Measurements from ENCODE around the gene UBL7.

The UBL7 gene

GRCh38 chr15:74403991-74404563, 56.9 kb downstream of the UBL7 start:
- no peak for DNase-seq

GRCh38 chr15:74403588-74403919, 57.4 kb downstream of the UBL7 start:
- no peak for DNase-seq

- DNase-seq: no peak
Observed at GRCh38 chr15:74402873-74403587, 57.9 kb downstream of the UBL7 start.

GRCh38 chr15:74402337-74402841, 58.6 kb downstream of the UBL7 start:
- DNase-seq: no peak

GRCh38 chr15:74400915-74401757, 59.8 kb downstream of the UBL7 start:
- DNase-seq: no peak

GRCh38 chr15:74400313-74400860, 60.6 kb downstream of the UBL7 start:
- no peak for DNase-seq

GRCh38 chr15:74399511-74400312, 61.2 kb downstream of the UBL7 start:
- DNase-seq: no peak

GRCh38 chr15:74399100-74399499, 61.9 kb downstream of the UBL7 start:
- DNase-seq: no peak

- no peak for DNase-seq
Observed at GRCh38 chr15:74398183-74398582, 62.8 kb downstream of the UBL7 start.

- no peak for DNase-seq
Observed at GRCh38 chr15:74397239-74398068, 63.5 kb downstream of the UBL7 start.

GRCh38 chr15:74396445-74397238, 64.3 kb downstream of the UBL7 start:
- DNase-seq: no peak

GRCh38 chr15:74396146-74396438, 64.9 kb downstream of the UBL7 start:
- DNase-seq: no peak
